Activated CD8-positive, alpha-beta T cell treated with anti-CD3 and anti-CD28 coated beads for 36 hours (primary cell): ENCODE measurements around the gene ASTN2. TPM values are rescaled to one million over a fixed set of nuclear protein-coding genes. Genes with fewer than 3 reads are reported as not detected.

Experiments
- ATAC-seq: fragments of 200-7000 bp; cut with Tn5 transposase; one replicate; pipeline ENCODE4 v1.10.0; 2021; ENCODE audit warnings: mild to moderate bottlenecking, moderate library complexity
- CTCF ChIA-PET: fragments of 350-600 bp; sonication (Branson Sonifier 250); formaldehyde crosslinking; loops from one replicate; lab custom pipeline; 2021; ENCODE audit warnings: antibody characterized with exemption; lab: Charles Lee
- POLR2A ChIA-PET: fragments of 350-600 bp; sonication (Branson Sonifier 250); formaldehyde crosslinking; loops from one replicate; lab custom pipeline; 2021; ENCODE audit warnings: antibody characterized with exemption; lab: Charles Lee
- DNase-seq: peaks from one replicate; pipeline ENCODE4 v3.0.0-alpha.2; 2020
- H3K27ac Mint-ChIP-seq: one replicate; pipeline ENCODE4 v1.8.0; 2021; ENCODE audit warnings: mild to moderate bottlenecking, mixed read lengths
- H3K27me3 Mint-ChIP-seq: one replicate; pipeline ENCODE4 v1.8.0; 2021; ENCODE audit warnings: mixed read lengths
- H3K36me3 Mint-ChIP-seq: one replicate; pipeline ENCODE4 v1.8.0; 2021; ENCODE audit warnings: low read depth, mixed read lengths
- H3K4me1 Mint-ChIP-seq: one replicate; pipeline ENCODE4 v1.8.0; 2021; ENCODE audit warnings: low read depth, mixed read lengths
- H3K4me3 Mint-ChIP-seq: one replicate; pipeline ENCODE4 v1.8.0; 2021; ENCODE audit warnings: mild to moderate bottlenecking, moderate library complexity, mixed read lengths
- H3K9me3 Mint-ChIP-seq: one replicate; pipeline ENCODE4 v1.8.0; 2021; ENCODE audit warnings: mixed read lengths
- intact Hi-C: fragments of 100-400 bp; cut with micrococcal nuclease; formaldehyde crosslinking; loops from one replicate; pipeline ENCODE4 v1.10.0; 2022
- total RNA-seq, 2 experiments: library from RNA; stranded (reverse); gene quantifications; one replicate each; pipeline ENCODE4 v1.2.3, GENCODE V29; 2021
- TF ChIP-seq, protein P1 (sequence below): fragments of 200-600 bp; IDR thresholded peaks from one replicate; pipeline ENCODE4 v1.8.0; 2022; ENCODE audit warnings: antibody characterized with exemption, mild to moderate bottlenecking

Gene ASTN2
- total RNA-seq, 2 experiments from 2014 or later: 5.2 to 5.7 TPM

DNA sequence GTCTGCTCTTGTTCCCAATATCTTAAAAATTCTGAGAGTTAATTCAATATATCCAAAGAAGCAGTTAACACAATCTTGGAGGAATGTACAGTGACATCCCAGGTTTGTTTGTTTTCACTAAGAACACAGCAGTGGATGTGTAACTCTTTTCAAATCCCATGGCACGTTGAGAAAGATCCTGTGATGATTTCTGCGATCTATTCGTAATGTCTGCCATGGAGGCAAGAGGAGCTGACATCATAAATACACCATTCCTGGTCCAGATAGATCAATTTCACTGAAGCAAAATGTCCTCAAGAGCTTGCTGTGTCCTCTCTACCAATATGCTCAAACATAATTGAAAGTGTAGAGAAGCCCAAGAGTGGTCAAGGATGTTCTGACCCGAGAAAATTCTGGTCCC lies 980.5 kb downstream of the ASTN2 start:
- intact Hi-C loops: no loop called here
- TF ChIP-seq, protein P1, sequence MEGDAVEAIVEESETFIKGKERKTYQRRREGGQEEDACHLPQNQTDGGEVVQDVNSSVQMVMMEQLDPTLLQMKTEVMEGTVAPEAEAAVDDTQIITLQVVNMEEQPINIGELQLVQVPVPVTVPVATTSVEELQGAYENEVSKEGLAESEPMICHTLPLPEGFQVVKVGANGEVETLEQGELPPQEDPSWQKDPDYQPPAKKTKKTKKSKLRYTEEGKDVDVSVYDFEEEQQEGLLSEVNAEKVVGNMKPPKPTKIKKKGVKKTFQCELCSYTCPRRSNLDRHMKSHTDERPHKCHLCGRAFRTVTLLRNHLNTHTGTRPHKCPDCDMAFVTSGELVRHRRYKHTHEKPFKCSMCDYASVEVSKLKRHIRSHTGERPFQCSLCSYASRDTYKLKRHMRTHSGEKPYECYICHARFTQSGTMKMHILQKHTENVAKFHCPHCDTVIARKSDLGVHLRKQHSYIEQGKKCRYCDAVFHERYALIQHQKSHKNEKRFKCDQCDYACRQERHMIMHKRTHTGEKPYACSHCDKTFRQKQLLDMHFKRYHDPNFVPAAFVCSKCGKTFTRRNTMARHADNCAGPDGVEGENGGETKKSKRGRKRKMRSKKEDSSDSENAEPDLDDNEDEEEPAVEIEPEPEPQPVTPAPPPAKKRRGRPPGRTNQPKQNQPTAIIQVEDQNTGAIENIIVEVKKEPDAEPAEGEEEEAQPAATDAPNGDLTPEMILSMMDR: no peak
- H3K9me3 Mint-ChIP-seq: peaks cover 2% of the 10 kb centered on the region
- H3K4me1 Mint-ChIP-seq: no peaks in the 10 kb centered on the region
- peaks cover 11% of the 10 kb centered on the region for H3K36me3 Mint-ChIP-seq
- POLR2A ChIA-PET: no interaction called here
- H3K27me3 Mint-ChIP-seq: no peaks in the 10 kb centered on the region
- H3K4me3 Mint-ChIP-seq: no peak overlapping the region
- ATAC-seq: no peak
- no peak for DNase-seq
- CTCF ChIA-PET: no interaction called here
- no peak overlapping the region for H3K27ac Mint-ChIP-seq

DNA sequence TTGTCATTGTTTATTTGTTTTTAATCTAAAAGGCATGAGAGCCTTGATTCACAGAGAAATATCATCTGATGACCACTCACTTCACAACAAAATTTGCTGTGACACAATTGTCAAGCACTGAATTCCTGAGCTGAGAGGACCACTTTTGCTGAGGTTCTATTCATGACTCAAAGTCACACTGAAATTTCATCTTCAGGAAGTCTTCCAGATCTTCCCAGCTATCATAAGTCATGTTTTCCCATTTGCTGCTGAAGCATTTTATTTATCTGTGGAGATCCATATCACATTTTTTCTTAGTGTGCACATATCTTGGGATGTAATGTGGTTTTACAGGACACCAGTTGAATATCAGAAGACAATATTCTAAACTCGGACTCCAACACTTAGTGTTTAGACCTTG lies 982.8 kb downstream of the ASTN2 start:
- no peaks in the 10 kb centered on the region for H3K27me3 Mint-ChIP-seq
- POLR2A ChIA-PET: no interaction called here
- intact Hi-C loops: no loop called here
- TF ChIP-seq, protein P1: no peak
- ATAC-seq: no peak
- no peak overlapping the region for H3K4me3 Mint-ChIP-seq
- no peak overlapping the region for H3K27ac Mint-ChIP-seq
- H3K9me3 Mint-ChIP-seq: no peaks in the 10 kb centered on the region
- no peaks in the 10 kb centered on the region for H3K4me1 Mint-ChIP-seq
- no peak for DNase-seq
- CTCF ChIA-PET: no interaction called here
- H3K36me3 Mint-ChIP-seq: peaks cover 3% of the 10 kb centered on the region

DNA sequence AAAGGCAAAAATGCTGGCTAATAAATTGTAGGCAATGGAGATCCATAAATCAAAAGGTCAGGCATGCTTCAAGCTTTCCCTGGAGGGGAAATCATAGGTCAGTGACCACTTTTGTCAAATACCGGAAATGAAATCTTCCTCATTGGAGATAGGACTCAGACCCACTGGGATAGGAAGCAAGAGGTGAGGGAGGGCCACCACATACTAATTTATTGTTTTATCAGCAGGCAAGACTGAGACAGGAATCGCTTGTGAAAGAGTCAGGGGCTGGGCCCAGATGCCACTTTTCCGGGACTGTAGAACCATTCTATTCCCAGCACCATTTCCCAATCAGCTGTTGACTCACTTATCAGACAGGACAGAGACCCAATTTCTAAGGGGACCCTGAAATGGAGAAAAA lies 984.0 kb downstream of the ASTN2 start:
- H3K9me3 Mint-ChIP-seq: no peaks in the 10 kb centered on the region
- H3K36me3 Mint-ChIP-seq: peaks cover 3% of the 10 kb centered on the region
- no peaks in the 10 kb centered on the region for H3K27me3 Mint-ChIP-seq
- intact Hi-C loops: no loop called here
- no peak overlapping the region for H3K27ac Mint-ChIP-seq
- DNase-seq: no peak
- H3K4me1 Mint-ChIP-seq: no peaks in the 10 kb centered on the region
- ChIA-PET POLR2A (no interaction called here), CTCF (no interaction called here)
- no peak overlapping the region for H3K4me3 Mint-ChIP-seq
- ATAC-seq: no peak
- TF ChIP-seq, protein P1: no peak

DNA sequence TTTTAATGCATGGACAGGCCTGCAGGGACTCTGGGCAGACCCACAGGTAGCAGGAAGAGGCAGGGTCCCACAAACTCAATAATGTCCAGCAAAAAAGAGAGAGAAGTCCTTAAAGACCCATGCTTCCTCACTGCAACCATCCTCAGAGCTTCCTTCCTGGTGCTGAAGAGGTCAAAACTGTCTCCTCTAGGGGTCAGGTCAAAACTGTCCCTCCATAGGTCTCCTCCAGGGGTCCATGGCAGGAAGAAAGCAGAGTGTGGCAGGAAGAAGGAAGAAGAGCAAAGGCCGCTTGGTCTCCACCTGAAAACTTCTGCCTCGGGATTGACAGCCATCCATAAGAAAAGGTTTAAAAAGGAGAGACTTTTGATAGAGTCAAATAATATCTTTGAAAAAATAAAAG lies 989.6 kb downstream of the ASTN2 start:
- ChIA-PET CTCF (no interaction called here), POLR2A (interaction anchor here (0.7 kb wide), 1 partner anchor 10 kb away, joined by 3 read pairs; no protein-coding TSS in a partner anchor)
- H3K4me1 Mint-ChIP-seq: no peaks in the 10 kb centered on the region
- ATAC-seq (no peak), DNase-seq (no peak)
- H3K4me3 Mint-ChIP-seq: no peak overlapping the region
- TF ChIP-seq, protein P1: no peak
- peaks cover 3% of the 10 kb centered on the region for H3K36me3 Mint-ChIP-seq
- intact Hi-C loops: no loop called here
- H3K9me3 Mint-ChIP-seq: no peaks in the 10 kb centered on the region
- H3K27me3 Mint-ChIP-seq: no peaks in the 10 kb centered on the region
- H3K27ac Mint-ChIP-seq: no peak overlapping the region

DNA sequence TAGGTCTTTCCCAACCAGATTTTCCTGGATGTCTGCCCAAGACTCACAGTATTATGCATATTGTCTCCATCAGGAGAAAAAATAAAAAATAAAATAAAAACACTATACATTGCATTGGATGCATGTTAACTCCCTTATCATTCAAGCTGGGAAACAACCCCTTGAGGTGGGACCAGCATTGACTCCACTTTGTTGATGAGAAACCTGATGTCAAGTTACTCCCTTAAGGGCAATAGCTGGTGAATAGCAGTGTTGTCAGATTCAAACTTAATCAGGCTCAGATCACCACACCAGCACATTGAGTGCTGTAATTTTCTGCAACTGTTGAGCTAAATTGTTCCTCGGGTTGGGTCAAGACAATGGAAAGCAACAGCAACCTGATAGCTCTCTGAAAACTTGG lies 991.7 kb downstream of the ASTN2 start:
- H3K27ac Mint-ChIP-seq: no peak overlapping the region
- no peaks in the 10 kb centered on the region for H3K27me3 Mint-ChIP-seq
- intact Hi-C loops: no loop called here
- H3K4me3 Mint-ChIP-seq: no peak overlapping the region
- ChIA-PET CTCF (no interaction called here), POLR2A (no interaction called here)
- TF ChIP-seq, protein P1: no peak
- ATAC-seq (no peak), DNase-seq (no peak)
- H3K36me3 Mint-ChIP-seq: peaks cover 10% of the 10 kb centered on the region
- no peaks in the 10 kb centered on the region for H3K9me3 Mint-ChIP-seq
- no peaks in the 10 kb centered on the region for H3K4me1 Mint-ChIP-seq
